SKM-1 treated with dmso at 0.1 percent for 144 hours (cell line): ENCODE data around the gene C17orf113.
A peak's percentile ranks its signal among the peaks of the same experiment; 100 is the strongest.
"Not testable (repeated sequence)": the region's sequence is repeated elsewhere in the genome, so short reads cannot be mapped to it uniquely, and the experiment has no call there.

Experiments used
- DNase-seq: peaks from one replicate; lab custom pipeline; 2025; ENCODE audit not compliant: unreplicated experiment; lab: John Stamatoyannopoulos, UW

The C17orf113 gene

DNA sequence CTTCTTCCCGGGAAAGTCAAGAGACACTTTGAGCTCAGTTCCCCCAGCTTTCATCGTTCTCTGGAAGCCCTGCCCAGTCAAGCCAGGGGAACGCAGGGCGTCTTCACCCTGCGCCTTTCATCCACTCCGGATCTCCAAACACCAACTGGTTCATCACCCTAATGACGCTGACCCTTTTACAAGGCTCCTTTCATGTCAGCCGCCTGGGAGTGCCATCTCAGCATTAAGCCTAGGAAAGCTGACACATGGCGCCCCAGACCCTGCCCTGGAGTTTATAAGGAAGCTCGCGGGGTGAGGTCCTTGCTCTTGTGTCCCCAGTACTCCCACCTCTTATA is 32.6 kb downstream of the C17orf113 start:
- no peak for DNase-seq

DNA sequence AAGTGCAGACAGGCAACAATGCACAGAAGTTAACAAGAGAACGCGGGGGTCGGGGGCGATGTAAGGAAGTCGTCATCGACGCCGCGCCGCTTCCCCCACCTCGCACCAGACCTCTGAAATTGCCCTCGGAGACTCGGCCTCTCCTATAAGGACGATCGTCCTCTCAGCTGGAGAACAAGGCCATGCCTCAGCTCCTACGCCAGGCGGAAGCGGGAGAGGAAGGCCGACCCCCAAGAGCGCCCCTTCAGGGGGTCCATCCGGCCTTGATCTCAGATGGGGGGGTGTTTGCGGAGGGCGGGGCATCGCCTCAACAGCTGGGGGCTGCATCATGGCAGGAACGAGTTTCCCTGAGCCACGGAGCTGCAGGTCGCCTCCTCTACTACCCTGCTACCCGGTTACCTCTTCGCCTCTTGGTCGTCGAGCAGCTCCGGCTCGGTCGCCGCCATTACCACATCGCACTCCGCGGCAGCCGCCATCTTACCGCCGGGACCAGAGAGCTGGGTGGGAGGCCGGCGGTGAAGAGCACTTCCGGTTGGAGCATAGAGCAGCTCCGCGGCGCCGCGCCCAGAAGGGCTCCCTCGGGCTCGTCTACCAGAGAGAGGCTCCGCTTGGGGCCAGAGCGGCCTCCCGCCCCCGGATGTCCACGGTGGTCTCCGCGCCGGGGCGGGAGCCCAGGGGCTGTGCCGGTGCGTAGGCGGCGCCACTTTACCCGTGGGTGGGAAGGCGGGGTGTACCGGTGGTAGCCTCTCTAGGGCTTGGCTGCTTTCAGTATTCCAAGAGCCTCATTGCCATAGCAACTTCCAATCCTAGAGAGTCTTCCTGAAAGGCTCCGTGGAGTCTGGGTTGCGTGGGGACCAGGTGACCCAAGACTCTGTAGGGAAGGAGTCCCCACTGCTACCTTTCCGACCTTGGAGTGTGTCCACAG is 33.2 kb downstream of the C17orf113 start, which contains the start of gene DNAJC7:
TSS of gene DNAJC7 (minus strand) at position 499 of the 925 bp plus-strand sequence. CDS start at position 476, 23 bp downstream.
- DNase-seq: peak; percentile 88

GRCh38 chr17:42016411-42016831 is 34.0 kb downstream of the C17orf113 start:
- no peak for DNase-seq

GRCh38 chr17:42013740-42014139 is 36.7 kb downstream of the C17orf113 start:
- DNase-seq: not testable (repeated sequence)

DNA sequence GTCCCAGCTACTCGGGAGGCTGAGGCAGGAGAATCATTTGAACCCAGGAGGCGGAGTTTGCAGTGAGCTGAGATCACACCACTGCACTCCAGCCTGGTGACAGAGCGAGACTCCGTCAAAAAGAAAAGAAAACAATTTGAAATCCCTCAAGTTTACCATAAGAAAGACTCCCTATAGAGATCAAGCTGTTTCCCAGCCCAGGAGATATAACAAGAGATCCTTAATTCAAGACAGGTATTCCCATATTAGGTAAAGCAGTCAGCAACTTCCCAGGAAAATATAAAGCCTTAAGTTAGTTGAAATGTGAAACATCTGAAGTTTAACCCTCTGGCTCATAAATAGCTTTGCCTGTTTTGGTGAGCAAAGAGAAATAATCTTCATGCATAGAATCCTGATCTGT is 38.0 kb downstream of the C17orf113 start:
- DNase-seq: not testable (repeated sequence)

GRCh38 chr17:42010898-42011516 is 39.4 kb downstream of the C17orf113 start:
- DNase-seq: no peak

GRCh38 chr17:42010266-42010680 is 40.1 kb downstream of the C17orf113 start:
- not testable (repeated sequence) for DNase-seq

GRCh38 chr17:42009170-42009569 is 41.2 kb downstream of the C17orf113 start:
- no peak for DNase-seq

DNA sequence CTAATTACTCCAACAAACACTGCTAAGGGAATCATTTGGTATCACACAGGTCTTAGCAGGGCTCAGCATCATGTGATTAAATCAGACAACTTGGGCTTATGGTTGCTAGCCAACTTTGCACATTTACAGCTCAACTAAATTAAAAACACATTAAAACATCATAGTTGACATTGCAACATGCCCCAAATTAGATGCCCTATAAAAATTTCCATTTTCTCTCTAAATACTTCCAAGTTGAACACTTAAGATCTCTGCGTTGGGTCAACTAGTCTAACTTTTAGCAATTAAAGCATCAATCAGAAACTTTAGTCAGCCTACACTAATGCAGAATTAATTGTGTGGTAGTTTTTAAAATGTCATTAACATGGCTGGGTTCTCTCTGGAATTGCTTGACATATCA is 45.2 kb downstream of the C17orf113 start:
- no peak for DNase-seq

- DNase-seq: no peak
Measured at GRCh38 chr17:42002792-42003301, 47.6 kb downstream of the C17orf113 start.

- no peak for DNase-seq
Measured at GRCh38 chr17:42002175-42002791, 48.1 kb downstream of the C17orf113 start.

- DNase-seq: no peak
Measured at GRCh38 chr17:42001729-42002128, 48.7 kb downstream of the C17orf113 start.

DNA sequence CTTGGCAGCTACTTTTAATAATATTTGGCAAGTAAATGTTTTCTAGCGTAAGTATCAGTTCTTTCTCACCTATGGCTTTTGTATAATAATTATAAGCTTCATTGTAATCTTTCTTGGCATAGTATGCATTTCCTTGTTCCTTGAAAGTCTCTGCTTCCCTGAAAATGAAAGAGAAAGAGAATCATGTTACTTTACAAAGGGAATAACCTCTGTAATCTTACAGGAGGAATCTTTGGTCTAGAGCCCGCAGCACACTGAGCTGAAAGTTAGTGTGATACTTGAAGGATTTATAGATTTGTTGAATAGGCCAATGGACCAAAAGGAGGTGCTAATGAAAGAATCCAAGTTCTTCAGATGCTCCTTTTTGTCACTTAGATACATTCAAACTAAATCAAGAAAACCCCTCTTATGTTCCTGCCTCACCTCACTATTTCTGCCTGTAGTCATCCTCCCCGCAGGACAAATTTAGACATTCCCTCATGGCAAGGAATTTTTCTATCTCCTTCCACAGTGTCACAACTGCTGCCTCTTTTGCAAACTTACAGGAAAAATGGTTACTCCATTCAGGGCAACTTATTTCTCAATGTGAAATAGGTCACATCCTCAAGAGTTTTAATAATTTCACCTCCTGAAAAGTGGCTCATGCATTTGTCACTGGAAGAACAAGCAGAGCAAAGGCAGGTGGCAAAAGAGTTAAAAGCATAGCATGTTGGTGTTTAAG is 49.8 kb downstream of the C17orf113 start:
- DNase-seq: no peak

GRCh38 chr17:41998497-41998896 is 51.9 kb downstream of the C17orf113 start:
- no peak for DNase-seq

DNA sequence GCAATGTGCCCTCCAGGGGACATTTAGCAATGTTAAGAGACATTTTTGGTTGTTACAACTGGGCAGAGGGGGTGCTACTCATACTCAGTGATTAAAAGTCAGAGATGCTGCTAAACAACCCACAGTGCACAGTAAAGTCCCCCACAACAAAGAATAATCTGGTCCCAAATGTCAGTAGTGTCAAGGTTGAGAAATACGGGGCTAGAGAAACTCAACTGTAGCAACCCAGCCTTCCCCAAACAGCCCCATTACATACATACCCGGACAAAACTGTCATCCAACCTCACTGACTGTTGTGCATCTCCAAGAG is 53.6 kb downstream of the C17orf113 start:
- no peak for DNase-seq

DNA sequence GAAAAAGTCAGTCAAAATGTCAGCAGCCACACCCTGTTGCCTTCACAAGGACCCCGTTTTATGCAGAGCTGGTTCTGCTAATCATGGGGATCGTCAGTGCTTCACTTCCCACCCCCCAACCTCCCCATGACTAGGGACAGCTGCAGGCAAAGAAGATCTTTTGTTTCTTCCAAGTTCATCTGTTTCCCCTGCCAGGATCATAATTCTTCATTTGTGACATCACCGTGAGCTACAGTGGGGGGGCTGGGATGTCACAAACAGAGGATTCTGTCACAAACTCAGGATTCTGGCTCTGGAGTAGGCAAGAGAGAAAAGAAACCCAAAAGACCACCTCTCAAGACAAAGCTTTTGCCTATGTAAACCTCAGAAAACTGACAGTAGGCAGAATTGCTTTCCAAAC is 57.8 kb downstream of the C17orf113 start:
- DNase-seq: no peak

GRCh38 chr17:41989702-41990419 is 60.5 kb downstream of the C17orf113 start:
- no peak for DNase-seq

- DNase-seq: no peak
Measured at GRCh38 chr17:41988418-41988817, 62.0 kb downstream of the C17orf113 start.
